GM12875 (cell line): ENCODE results near the gene USP12.

Source experiments
- H3K4me3 ChIP-seq: one replicate; pipeline ENCODE4 v1.5.1; 2011; ENCODE audit warnings: low read depth, low read length, control low read depth
- CTCF ChIP-seq: IDR thresholded peaks from 2 replicates; pipeline ENCODE4 v1.5.1; 2011; ENCODE audit warnings: low read depth, mild to moderate bottlenecking, control low read depth, inconsistent platforms, low read length, moderate library complexity, borderline replicate concordance; ENCODE audit not compliant: insufficient read depth

USP12 gene

DNA sequence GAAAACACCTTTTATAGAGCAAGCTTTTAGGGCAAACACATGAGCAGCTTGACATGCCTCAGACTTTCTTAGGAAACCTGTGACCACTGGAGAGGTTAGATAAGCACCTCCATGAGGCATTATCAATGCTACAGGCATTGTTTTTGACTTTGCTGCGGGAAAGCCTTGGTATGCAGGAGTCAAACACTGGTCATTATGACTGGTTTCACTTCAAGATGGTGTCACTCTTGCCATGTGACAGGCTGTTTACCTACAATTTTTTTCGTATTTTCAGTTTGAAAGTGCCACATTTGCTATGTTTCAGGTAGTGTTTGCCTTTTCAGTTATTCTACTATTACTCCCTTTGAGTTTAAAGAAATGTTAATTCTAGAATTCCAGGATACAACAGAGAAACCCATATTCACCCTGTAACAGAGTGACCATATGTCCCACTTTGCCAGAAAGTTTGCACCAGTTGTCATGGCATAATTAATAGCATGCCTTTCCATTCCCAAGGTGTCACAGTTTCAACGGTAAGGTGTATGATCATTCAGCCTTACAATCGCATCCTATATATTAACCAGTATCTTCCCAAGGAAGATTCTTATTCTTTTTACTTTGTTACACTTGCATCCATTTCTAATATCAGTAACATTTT, 33.0 kb downstream of the USP12 start:
- TF ChIP-seq CTCF: no peak
- no peak overlapping the region for H3K4me3 ChIP-seq

GRCh38 chr13:27137759-27138158, 33.9 kb downstream of the USP12 start:
- H3K4me3 ChIP-seq: no peak overlapping the region
- no peak for TF ChIP-seq CTCF

GRCh38 chr13:27135023-27135422, 36.6 kb downstream of the USP12 start:
- TF ChIP-seq CTCF: no peak
- H3K4me3 ChIP-seq: no peak overlapping the region

DNA sequence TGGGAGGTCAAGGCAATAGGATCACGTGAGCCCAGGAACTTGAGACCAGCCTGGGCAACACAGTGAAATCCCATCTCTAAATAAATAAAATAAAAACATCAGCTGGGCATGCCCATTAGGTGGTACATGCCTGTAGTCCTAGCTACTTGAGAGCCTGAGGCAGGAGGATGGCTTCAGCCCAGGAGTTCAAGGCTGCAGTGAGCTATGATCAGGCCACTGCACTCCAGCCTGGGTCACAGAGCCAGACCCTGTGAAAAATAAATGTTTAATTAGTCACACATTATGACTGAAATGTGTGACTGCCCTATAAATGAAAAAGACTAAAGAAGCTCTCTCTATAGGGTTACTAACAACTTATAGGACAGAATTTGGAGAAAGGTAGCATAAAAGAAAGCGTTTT, 37.7 kb downstream of the USP12 start:
- no peak for TF ChIP-seq CTCF
- no peak overlapping the region for H3K4me3 ChIP-seq

GRCh38 chr13:27132538-27132937, 39.1 kb downstream of the USP12 start:
- no peak for TF ChIP-seq CTCF
- H3K4me3 ChIP-seq: no peak overlapping the region

DNA sequence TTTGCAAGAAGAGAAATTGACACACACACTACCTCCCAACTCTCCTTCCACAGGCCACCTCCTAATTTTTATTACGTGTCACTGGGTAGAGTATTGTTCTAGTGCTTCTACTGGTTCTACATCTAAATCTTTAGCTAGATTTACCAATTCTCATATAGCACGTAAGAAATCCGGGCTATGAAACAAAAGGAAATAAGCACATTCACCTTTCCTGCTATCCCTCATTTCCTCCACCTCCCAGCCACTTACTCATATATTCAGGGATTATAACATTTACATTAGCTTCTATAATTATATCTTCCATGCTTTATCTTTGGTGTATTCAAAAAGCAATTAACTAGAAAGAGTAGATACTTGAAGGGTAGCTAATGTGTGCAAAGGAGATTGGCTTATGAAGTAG, 39.7 kb downstream of the USP12 start:
- no peak for TF ChIP-seq CTCF

DNA sequence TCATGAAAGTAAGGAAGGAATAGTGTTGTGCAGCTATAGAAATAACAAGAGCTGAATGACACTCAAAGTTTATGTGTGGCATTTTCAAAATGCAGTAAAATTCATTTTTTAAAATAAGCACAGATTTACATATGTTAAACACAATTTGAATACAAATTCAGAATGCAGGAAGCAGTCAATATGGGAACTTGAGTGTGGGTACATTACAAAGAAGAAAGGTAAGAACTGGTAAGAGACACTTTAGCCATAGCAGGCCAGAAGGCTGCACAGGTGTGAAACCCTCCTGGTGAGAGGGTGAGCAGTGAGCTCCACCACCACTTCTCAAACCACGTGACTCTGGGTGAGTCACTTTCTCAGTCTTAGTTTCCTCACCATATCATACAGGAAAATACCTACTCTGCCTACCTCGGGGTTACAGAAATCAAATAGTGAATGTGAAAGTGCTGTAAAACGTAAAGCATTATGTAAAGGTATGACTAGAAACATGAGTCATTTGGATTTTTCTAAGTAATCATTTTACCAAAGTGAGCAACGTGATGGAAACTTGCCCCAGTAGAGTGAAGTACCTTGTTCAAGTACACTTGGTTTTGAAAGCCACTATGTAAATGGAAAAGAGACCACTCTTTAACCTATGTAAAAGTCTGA, 40.5 kb downstream of the USP12 start:
- no peak overlapping the region for H3K4me3 ChIP-seq
- no peak for TF ChIP-seq CTCF

More for the DNA sequence above, 39.7 kb downstream of the USP12 start:
- no peak overlapping the region for H3K4me3 ChIP-seq
